ENCODE data around the gene KIAA0040. TPM values are rescaled to one million over a fixed set of nuclear protein-coding genes. Genes with fewer than 3 reads are reported as not detected.

The KIAA0040 gene
- polyA plus RNA-seq, 1 donor from 2014 or later: not detected

DNA sequence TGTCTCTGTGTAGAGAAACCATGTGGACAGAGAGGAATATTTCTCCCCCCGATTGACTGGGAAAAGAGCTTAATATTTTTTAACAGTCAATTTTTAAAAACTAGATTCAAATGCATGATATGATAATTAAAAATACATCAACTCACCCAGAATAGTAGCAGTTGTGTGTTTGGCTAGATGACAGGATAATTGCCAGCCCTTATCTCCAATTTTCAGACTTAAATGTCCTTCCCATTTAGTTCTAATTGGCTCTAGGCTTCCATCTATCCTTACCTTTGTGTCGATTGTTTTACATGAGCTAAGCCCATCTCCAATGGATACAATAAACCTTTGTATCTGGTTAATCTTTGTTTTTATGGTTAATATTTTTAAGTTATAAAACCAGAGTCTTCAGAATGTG, 23.9 kb upstream of the KIAA0040 start (continued):
- TF ChIP-seq, protein P1, sequence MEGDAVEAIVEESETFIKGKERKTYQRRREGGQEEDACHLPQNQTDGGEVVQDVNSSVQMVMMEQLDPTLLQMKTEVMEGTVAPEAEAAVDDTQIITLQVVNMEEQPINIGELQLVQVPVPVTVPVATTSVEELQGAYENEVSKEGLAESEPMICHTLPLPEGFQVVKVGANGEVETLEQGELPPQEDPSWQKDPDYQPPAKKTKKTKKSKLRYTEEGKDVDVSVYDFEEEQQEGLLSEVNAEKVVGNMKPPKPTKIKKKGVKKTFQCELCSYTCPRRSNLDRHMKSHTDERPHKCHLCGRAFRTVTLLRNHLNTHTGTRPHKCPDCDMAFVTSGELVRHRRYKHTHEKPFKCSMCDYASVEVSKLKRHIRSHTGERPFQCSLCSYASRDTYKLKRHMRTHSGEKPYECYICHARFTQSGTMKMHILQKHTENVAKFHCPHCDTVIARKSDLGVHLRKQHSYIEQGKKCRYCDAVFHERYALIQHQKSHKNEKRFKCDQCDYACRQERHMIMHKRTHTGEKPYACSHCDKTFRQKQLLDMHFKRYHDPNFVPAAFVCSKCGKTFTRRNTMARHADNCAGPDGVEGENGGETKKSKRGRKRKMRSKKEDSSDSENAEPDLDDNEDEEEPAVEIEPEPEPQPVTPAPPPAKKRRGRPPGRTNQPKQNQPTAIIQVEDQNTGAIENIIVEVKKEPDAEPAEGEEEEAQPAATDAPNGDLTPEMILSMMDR (IDR thresholded peaks at IDR 0.05; ENCODE audit: poor library complexity, severe bottlenecking): no peak
- TF ChIP-seq SMC3 (conservative IDR thresholded peaks at IDR 0.05; ENCODE audit: poor library complexity): no peak

DNA sequence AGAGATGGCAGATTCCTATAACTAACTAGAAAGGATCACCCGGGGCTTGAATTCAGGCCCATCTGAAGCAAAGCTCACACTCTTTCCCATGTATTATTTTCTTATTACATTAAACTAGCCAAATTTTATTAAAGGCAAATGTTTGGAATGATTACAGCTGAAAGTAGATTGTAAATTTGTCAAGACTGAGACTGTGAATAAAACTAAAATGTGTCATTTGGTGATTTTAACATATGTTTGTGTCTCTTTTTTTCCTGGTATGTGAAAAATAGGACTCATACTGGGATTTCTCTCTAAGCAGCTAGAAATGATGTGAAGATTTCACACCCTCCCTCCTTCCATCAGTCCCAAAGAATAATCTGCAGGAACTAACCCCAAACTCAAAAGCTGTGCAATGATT, 19.1 kb upstream of the KIAA0040 start:
- Histone ChIP-seq H3K36me3 (ENCODE audit: insufficient read depth, low read length) (no peaks in the 10 kb centered on the region), H3K9me3 (ENCODE audit: low read length) (no peaks in the 10 kb centered on the region), H3K79me2 (replicated peaks; ENCODE audit: insufficient read depth, low read length) (no peaks in the 10 kb centered on the region), H3K4me3 (ENCODE audit: low read length) (no peak overlapping the region), H3K27me3 (ENCODE audit: insufficient read depth, low read depth, low read length) (no peaks in the 10 kb centered on the region), H3K27ac (ENCODE audit: low read length) (no peak overlapping the region), H3K4me2 (ENCODE audit: low read length) (no peak overlapping the region), H2AFZ (ENCODE audit: low read depth, low read length) (no peak overlapping the region), H3K9ac (ENCODE audit: low read length) (no peak overlapping the region), H3F3A (ENCODE audit: insufficient read depth, low read length, poor library complexity, severe bottlenecking) (no peaks in the 10 kb centered on the region), H4K20me1 (ENCODE audit: insufficient read depth) (no peaks in the 10 kb centered on the region), H3K9me2 (ENCODE audit: insufficient read depth, low read length) (no peaks in the 10 kb centered on the region)
- TF ChIP-seq EZH2 (IDR thresholded peaks at IDR 0.05; ENCODE audit: borderline replicate concordance, insufficient read depth, low read length, poor library complexity, severe bottlenecking) (no peak), SMC3 (conservative IDR thresholded peaks at IDR 0.05; ENCODE audit: poor library complexity) (no peak), EP300 (conservative IDR thresholded peaks at IDR 0.05; ENCODE audit: poor library complexity, severe bottlenecking) (no peak), POLR2AphosphoS5 (IDR thresholded peaks at IDR 0.05) (no peak), RAD21 (conservative IDR thresholded peaks at IDR 0.05) (no peak), TAF1 (IDR thresholded peaks at IDR 0.05; ENCODE audit: low read depth) (no peak), MXI1 (conservative IDR thresholded peaks at IDR 0.05; ENCODE audit: poor library complexity, severe bottlenecking) (no peak)
- TF ChIP-seq, protein P2, sequence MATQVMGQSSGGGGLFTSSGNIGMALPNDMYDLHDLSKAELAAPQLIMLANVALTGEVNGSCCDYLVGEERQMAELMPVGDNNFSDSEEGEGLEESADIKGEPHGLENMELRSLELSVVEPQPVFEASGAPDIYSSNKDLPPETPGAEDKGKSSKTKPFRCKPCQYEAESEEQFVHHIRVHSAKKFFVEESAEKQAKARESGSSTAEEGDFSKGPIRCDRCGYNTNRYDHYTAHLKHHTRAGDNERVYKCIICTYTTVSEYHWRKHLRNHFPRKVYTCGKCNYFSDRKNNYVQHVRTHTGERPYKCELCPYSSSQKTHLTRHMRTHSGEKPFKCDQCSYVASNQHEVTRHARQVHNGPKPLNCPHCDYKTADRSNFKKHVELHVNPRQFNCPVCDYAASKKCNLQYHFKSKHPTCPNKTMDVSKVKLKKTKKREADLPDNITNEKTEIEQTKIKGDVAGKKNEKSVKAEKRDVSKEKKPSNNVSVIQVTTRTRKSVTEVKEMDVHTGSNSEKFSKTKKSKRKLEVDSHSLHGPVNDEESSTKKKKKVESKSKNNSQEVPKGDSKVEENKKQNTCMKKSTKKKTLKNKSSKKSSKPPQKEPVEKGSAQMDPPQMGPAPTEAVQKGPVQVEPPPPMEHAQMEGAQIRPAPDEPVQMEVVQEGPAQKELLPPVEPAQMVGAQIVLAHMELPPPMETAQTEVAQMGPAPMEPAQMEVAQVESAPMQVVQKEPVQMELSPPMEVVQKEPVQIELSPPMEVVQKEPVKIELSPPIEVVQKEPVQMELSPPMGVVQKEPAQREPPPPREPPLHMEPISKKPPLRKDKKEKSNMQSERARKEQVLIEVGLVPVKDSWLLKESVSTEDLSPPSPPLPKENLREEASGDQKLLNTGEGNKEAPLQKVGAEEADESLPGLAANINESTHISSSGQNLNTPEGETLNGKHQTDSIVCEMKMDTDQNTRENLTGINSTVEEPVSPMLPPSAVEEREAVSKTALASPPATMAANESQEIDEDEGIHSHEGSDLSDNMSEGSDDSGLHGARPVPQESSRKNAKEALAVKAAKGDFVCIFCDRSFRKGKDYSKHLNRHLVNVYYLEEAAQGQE (IDR thresholded peaks at IDR 0.05; ENCODE audit: borderline replicate concordance): no peak
- TF ChIP-seq, protein P1 (IDR thresholded peaks at IDR 0.05; ENCODE audit: poor library complexity, severe bottlenecking): no peak

DNA sequence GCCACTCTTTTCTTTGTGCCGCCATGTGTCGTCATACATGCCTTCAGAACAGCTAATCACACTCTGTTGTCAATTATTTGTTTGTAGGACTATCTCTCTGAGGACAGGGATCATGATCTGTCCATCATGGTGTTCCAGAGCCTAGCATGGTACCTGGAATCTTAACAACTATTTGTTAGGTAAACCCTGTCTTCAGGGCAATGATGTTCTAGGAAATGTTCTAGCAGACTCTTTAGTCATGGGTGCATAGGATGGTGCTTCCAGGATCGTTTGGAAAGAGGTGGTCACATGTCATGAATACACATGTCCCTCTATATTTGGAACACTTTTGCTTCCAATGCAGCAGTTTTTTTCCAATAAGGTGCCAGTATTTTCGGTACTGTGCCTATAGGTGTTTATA, 18.2 kb upstream of the KIAA0040 start:
- H3F3A ChIP-seq (ENCODE audit: insufficient read depth, low read length, poor library complexity, severe bottlenecking): no peaks in the 10 kb centered on the region
- H3K9ac ChIP-seq (ENCODE audit: low read length): no peak overlapping the region

More for the DNA sequence above, 18.2 kb upstream of the KIAA0040 start:
- Histone ChIP-seq H3K4me3 (ENCODE audit: low read length) (no peak overlapping the region), H3K36me3 (ENCODE audit: insufficient read depth, low read length) (no peaks in the 10 kb centered on the region), H3K27ac (ENCODE audit: low read length) (no peak overlapping the region), H3K79me2 (replicated peaks; ENCODE audit: insufficient read depth, low read length) (no peaks in the 10 kb centered on the region), H3K9me2 (ENCODE audit: insufficient read depth, low read length) (no peaks in the 10 kb centered on the region), H2AFZ (ENCODE audit: low read depth, low read length) (no peak overlapping the region), H3K9me3 (ENCODE audit: low read length) (no peaks in the 10 kb centered on the region), H3K27me3 (ENCODE audit: insufficient read depth, low read depth, low read length) (no peaks in the 10 kb centered on the region), H3K4me2 (ENCODE audit: low read length) (no peak overlapping the region), H4K20me1 (ENCODE audit: insufficient read depth) (no peaks in the 10 kb centered on the region)
- no peak for TF ChIP-seq EP300 (conservative IDR thresholded peaks at IDR 0.05; ENCODE audit: poor library complexity, severe bottlenecking)
